Activated effector memory CD4-positive, alpha-beta T cell treated with anti-CD3 and anti-CD28 coated beads, Interleukin-2, amount 50 U/mL, for 16 hours (primary cell): ENCODE data around the gene TMEM132D.

ENCODE experiments used
- DNase-seq: peaks from one replicate; pipeline ENCODE4 v3.0.0-alpha.2; 2020

Gene TMEM132D

DNA sequence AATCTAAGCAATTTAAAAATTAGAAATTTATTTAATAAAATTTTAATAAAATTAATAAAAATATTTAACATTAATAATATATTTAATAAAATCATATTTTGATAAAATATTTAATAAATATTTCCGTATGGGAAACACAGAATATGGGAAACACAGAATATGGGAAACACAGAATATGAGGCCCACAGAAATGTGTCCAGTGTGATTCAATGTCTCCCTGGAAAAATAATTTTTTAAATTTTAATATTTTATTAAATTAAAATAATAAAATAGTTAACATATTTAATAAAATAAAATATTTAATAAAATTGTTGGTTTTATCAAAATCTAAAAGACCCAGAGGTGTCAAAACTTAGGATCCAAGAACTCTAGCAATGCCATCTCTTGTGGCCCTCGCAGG is 186.4 kb downstream of the TMEM132D start:
- no peak for DNase-seq

DNA sequence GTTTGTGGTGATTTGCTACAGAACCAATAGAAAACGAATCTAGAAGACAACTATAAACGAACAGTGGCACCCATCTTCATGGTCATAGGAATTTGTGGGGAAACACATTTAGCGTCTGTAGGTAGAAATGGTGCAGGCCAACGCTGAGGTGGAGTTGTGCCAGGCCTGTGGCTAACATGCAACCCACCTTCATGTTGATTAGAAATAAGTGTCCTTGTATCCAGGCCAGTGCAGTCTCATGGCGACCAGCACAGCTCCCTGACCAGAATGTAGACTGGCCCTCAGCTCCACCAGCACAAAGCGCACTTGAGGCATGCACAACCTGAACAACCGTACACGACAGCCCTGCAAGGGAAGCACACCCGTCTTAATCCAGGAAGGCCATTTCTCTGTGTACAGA is 187.0 kb downstream of the TMEM132D start:
- DNase-seq, result no peak

DNA sequence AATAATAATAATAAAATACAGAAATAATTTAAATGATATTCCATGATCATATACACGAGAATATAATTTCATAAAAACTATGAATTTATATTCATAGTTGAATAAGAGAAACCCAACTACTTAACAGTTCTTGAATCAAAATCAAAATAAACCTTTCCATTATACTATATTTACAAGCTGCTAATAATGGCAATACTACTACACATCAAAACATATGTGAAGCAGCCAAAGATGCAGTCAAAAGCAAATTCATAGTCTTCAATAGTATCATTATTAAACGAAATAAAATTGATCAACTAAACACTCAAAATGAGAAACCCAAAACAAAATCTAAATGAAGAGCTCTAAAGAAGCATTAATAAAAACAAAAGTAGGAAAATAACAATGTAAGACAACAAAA is 197.1 kb downstream of the TMEM132D start:
- no peak for DNase-seq

DNA sequence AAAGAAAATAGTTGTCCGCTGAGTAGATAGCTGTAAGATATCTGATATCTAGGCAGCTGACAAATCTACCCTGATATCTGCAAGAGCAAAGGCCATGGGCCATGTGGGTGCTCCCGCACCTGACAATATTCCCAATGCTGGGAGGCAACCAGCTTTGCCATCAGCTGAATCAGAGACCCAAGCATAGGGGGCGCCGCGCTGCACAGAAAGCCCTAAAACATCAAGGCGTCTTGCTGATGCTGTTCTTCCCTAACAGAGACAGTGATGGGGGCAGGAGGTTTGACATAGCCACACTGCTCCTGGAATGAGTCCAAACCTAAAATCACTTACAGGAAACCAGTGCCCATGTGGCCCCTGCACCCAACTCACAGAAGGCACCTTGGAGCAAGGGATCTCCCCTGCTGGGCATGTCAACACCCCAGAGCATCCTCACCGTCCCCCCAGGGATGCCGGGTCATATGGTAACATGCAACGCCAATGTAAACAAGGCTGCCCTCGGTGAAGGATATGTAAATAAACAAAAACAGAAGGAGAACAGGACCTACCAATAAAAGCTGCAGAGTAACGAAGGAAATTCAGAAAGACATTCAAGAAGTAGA is 199.5 kb downstream of the TMEM132D start:
- DNase-seq, result no peak

DNA sequence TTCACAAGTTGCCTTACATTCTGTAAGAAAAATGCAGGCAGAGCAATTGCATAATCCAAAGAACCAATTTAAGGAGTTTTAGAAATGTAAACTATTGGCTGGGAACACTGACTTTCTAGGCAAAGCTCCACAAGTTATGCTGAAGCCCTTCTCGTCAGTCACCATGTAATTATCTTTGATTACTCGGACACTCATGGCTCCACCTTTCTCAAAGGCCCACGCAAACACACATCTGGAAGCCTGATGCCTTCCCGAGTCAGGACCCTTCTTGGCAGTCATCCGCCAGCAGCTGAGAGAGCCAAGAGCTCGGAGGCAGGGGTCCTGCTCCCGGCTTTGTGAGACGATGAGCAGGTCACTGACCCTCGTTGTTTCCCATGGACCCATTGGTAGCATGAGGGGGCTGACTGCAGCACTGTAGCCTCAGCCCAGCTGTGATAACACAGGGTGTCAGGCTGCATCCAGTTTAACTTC is 202.2 kb downstream of the TMEM132D start:
- no peak for DNase-seq

DNA sequence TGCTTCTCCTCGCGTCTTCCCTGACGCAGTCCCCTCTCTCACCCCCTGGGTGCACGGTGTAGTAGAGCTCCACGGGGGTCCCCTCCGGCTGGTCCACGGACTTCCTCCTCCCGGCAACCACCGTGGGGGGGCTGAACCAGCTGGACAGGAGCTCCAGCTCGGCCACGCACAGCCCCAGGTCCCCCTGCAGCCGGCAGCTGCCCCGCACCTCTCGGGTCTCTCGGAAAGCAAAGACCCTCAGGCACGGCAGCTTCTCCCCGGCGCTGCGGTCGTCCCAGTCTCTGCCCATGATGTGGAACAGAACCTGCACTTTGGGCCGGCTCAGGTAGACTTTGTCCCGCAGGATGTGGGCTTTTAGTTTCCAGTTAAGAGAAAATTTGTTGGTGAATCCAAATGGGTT is 203.8 kb downstream of the TMEM132D start:
- DNase-seq, result no peak

DNA sequence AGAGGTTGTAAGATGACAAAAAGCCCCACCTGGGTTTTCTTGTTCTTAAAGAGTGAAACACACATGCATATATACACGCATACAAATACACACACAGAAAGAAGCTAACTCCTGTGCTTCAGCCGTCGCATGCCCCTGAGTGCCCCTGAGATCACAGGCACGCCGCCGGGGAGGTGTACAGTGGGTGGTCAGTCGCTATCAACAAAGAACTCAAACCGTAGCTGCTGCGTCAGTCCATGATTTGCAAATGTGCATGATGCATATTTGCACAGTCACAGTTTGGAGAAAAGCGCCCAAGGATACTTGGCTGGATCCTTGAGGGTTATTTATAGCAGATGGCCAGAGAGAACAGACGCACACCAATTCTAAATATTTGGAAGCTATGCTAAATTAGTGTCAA is 206.9 kb downstream of the TMEM132D start:
- DNase-seq, result no peak

DNA sequence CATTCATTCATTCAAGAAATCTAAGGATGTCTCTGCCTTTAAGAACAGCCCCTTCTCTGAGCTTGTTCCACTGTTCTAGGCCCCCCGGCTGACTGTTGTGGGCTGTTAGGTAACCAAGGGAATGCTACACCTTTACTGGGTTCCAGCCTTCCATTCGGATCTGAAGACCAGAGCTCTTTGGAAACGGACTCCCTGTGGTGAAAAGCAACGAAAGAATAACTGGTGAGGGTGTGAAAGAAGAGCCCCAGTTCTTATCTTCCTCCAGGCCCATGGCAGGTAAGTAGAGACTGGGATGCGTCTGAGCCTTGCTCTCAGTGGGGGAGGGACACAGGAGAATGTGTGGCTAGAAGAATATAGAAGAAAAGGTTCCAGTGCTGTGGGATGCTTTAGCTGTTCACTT is 207.4 kb downstream of the TMEM132D start:
- no peak for DNase-seq

DNA sequence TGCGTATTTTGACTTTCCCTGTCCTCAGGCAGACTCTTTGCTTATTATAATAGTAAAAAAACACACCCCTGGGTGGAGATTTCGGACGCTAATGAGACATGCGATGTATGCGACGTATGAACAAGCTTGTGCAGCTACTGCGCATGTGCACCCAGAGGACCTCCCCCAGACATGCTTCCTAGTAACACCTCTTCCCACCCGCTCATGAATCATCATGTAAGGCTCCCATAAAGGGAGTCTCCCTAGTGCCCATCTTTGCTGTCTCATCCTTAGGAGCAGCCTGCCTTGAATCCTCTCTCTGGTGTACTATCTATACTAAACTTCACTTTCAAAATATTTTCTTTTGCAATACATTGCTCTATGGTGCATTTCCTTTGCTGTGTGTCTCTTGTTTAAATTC is 210.1 kb downstream of the TMEM132D start:
- DNase-seq, result no peak

DNA sequence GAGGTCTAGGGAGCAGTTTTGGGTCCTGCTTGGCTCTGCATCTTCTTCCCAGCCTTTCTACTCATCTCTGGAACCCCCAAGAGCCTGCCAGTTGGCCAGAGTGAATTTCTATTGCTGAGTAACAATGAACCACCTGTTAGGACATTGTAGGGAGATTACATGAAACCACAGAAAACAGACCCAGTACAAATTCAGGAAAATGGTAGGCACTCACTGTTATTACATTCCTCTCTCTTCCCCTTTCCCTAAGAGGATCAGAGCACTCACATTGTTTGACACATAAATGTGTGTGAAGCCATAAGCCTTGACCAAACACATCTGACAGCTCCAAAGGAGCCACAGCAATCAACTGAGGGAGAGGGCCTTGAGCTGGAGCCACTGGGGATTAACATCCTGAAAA is 216.1 kb downstream of the TMEM132D start:
- no peak for DNase-seq

DNA sequence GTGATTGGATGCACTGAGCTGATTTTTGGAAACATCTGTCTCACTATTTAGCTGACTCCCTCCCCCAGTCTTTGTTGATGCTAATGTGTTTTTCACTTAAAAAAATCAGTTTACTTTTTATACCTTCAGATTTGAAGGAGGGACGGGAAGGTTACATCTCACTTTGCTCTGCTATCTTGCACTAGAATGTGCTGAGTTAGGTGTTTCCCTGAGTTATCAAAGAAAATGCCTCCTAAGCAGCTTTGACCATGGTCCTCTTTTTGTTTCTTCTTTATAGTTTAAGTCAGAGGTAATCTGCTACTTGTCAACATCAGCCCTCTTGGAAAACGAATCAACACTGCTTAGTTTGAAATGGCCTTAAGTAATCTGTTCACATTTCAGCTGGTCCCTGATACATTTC is 222.0 kb downstream of the TMEM132D start:
- no peak for DNase-seq

DNA sequence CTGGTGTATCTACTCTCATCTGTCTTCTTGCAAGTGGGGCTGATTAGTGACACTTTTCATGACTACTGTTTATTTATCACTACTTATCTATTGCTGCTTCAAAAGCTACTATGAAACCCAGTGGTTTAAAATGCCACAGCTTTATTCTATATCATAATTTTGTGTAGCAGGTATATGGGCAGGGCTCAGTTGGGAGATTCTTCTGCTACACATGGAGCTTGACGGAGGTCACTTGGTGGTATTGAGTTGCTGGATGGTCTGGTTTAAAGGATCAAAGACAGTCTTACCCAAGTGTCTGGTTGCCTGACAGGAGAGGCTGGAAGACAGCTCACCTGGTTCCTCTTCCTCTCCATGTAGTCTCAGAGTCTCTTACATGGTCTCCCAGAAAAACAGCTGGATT is 222.7 kb downstream of the TMEM132D start:
- no peak for DNase-seq

DNA sequence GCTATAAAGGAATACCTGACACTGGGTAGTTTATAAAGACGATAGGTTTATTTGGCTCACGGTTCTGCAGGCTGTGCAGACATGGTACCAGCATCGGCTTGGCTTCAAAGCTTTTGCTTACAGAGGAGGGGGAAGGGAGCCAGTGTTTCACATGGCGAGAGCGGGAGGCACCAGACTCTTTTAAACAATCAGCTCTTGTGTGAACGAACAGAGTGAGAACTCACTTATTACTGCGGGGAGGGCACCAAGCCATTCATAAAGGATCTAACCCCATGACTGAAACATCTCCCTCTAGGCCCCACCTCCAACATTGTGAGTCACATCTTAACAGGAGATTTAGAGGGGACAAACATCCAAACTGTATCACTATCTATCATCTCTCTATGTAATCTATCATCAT is 227.4 kb downstream of the TMEM132D start:
- DNase-seq, result no peak

DNA sequence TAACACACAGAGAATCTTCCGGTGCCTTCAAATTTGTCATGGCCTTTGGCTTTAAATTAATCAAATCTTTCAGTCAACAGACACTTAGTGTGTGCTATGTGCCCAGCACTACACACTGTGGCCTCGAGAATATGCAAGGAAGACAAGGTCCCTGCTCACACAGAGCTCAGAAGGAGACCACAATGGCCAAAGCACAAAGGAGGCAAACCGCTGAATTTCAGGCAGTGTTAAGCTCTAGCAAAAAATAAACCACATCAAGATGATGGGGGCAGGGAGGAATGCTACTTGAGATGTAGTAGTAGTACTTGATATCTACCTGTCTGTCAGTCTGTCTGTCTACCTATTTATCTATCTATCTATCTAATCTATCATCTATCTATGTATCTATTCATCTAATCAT is 227.9 kb downstream of the TMEM132D start:
- no peak for DNase-seq

DNA sequence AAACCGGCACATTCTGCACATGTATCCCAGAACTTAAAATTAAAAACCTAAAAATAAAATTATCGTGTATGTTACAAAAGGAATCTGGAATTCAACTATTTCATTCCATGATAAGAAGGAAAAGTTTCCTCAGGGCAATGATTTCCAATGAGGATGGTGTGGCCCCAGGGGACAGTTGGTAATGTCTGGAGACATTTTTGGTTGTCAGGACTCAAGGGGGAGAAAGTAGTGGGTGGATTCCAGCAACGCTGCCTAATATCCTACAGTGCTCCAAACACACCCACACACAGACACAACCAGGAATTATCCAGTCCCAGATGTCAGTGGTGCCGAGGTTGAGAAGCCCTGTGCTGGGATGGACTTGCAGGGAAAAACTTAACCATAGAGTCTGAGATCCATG is 228.3 kb downstream of the TMEM132D start:
- no peak for DNase-seq

DNA sequence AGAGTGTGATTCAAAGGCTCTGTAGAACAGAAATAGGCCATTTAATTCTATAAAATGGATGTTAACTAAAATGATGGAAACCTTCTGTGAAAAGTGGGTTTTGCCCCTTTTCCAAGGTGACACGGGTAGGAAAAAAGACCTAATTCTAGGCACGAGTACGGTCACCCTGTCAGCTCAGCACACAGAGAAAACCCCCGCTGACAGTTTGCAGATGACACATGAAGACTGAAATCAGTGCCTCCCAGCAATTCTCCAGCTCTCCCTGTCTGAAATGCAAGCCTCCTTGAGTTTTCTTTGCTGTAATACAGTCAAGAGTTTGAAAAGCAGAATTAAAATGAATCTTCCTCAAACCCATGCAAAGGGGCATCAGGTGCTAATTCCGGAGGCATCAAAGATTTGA is 230.0 kb downstream of the TMEM132D start:
- no peak for DNase-seq

DNA sequence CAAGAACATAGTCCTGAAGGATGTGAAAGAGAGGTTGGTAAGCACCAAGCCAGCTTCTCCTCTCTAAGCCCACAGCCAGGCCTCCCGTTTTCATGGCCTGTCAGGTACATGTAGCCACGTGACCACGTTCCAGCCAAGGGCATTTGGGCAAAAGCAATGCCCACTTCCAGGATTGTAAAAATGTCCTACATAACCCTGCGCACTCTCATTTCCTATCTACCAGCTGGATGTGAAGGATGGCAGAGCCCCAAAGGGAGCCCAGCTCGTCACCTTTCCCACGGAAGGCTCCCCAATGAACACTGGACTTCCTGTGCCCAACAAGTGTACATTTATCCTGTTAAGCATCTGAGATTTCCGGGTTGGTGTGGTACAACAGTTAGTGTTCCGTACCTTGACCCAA is 231.7 kb downstream of the TMEM132D start:
- DNase-seq, result no peak

DNA sequence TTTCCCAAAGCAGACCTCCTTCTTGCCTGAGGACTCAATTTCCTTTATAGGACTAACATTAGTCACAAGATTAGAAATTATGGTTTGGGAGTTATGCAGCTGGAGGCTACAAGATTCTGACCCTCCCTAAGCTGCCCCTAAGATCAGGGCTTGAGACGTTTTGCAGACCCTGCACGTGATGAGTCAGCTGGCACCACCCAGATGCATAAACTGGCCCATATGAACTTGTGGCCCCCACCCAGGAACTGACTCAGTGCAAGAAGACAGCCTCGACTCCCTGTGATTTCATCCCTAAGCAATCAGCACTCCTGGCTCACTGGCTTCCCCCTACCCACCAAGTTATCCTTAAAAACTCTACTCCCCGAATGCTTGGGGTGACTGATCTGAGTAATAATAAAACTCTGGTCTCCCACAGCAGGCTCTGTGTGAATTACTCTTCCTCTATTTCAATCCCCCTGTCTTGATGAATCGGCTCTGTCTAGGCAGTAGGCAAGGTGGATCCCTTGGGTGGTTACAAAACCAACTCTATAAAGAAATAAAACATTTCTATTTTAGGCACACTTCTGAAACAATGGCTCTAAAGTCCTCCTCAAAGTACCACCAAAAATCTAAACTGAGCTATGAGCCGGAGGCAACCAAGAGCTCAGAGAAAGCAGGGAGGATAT is 233.4 kb downstream of the TMEM132D start:
- DNase-seq, result no peak

DNA sequence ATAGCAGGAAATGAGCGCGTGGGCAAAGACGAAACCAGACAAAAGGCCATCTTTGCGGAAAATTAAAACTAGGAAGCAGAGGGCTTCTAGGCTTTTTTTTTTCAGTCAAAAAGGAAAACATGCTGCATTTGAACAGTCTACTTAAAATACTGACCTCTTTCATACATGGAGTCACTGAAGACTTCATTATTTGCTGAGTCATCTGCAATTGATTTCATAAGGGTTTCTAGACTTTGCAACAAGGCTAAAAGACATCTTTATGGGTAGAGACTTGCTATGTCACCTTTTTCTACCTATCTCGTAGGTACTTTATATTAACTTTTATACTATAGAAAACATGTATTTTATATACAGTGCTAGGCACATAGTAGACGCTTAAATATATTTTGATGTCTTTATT is 238.4 kb downstream of the TMEM132D start:
- DNase-seq, result no peak

DNA sequence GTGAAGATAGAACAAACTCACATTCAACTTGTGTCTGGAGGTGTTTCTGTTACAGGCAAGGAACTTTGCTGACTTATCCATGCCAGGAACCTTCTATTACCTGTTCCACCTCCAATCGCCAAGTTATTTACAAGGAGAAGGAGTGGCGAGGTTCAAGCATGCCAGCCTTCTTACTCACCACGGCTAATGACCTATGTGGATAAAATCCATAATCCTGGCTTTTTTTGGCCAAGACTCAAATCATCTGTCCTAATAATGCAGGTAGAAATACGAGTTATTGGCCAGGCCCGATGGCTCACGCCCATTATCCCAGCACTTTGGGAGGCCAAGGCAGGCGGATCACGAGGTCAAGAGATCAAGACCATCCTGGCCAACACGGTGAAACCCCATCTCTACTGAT is 241.6 kb downstream of the TMEM132D start:
- no peak for DNase-seq

DNA sequence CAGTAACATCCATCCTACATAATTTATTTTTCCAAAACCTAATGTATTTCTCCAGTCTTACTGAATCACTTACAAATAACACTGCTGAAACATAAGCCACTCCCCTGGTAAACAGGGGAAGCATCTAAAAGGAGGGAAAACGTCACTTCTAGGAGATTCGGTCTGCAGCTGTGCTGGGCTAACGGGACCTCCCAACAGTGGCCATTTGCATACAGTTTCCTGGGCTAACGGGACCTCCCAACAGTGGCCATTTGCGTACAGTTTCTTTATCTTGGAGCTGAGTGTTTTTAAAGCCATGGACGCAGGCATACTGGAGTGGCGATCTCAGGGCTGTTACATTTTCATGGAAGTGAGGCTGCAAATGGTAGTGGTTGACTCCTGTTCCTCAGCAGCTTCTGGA is 242.9 kb downstream of the TMEM132D start:
- DNase-seq, result no peak

DNA sequence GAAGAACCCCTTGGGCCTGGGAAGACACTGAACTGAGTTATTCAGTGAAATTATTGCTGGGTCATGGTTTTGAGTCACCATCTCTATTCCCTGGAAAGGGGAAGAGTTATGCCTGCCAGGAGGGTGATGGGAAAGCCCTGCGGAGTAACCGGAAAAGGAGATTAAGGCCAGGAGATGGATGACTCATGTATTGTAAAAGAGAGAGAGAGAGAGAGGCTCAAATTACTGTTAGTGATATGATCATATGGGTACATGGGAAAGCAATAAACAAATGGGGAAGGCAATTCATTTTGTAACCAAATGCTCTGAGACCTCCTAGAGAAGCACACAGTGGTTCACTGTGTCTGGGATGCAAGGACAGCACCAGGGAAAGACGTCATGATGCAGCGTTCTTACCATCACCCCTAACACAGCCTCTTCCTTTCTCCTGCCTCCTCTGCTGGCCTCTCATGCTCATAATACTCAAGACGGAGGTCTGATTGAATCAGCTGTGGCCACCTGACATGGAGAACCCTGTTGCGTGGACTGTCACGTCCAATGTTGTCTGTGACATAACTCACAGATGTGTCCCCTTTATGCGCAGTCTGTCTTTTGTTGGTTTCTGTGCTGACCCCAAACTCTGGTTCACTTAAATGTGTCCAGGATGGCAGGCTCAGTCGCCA is 243.7 kb downstream of the TMEM132D start:
- no peak for DNase-seq

DNA sequence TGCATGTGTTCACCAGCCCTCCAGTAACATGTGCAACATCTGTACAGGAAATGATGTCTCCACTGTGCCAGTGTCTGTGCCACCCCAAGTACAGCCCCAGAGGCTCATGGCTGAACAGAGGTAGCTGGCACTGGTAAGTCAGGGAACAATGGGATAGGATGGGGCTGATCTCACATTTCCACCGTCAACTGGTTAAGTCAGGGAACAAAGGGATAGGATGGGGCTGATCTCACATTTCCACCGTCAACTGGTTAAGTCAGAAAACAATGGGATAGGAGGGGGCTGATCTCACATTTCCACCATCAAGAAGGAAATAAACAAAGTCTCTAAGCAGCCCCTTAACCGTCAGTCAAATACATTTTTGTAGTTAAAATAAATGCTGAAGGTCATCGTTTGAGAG is 246.6 kb downstream of the TMEM132D start:
- no peak for DNase-seq

DNA sequence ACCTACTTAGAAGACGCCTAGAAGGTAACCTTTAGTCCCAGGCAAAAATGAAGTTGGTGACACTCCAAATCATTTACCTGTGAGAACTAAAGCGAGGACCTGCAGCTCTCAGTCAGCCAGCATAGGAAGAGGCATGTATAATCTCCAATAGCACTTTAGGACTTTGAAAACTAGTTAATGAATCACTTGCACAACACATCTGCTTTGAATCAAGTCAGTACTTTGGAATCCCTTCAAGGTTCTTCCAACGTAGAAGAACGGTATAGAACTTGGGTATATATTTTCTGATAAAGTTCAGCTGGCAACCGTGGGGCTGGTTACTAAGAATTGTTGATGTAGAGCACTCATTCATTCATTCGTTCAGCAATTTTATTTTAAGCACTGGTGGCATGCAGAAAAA is 251.9 kb downstream of the TMEM132D start:
- DNase-seq, result no peak

DNA sequence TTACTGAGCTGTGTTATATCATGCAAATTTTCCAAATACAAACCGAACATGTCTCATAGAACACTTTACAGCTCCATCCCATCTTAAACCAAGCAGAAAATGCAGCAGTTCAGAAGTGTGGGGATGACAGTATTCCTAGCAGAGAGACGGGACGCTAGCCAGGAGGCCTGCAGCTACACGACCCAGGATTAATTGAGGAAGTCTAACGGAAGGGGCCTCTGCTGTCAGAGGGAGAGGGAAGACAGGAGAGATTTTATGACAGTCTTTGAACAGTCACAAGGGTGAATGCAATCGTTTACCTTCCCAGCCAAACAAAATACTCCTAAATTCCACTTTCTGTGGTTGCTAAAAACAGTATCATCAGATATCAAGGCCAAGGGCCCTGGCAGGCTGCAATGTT is 261.9 kb downstream of the TMEM132D start:
- DNase-seq, result no peak
